SK-N-SH (cell line): ENCODE results near the gene ENTHD1. TPM values are rescaled to one million over a fixed set of nuclear protein-coding genes. Genes with fewer than 3 reads are reported as not detected.

Source experiments
- CTCF ChIA-PET: fragments of 300-600, 350-600 bp; formaldehyde crosslinking; extraction: SDS; loops from one replicate; lab custom pipeline; 2021; lab: Yijun Ruan, JAX
- POLR2A ChIA-PET: fragments of 350-600 bp; sonication (Branson Sonifier 250); formaldehyde crosslinking; extraction: SDS; loops from one replicate; lab custom pipeline; 2020; ENCODE audit warnings: antibody characterized with exemption, inconsistent platforms; lab: Yijun Ruan, JAX
- DNase-seq: peaks from one replicate; pipeline ENCODE4 v3.0.0; 2012
- H2AFZ ChIP-seq: fragments of 200-600 bp; sonication (generic); 2 replicates; pipeline ENCODE4 v1.8.1; 2016; ENCODE audit warnings: antibody characterized with exemption, mild to moderate bottlenecking, low read depth
- H3F3A ChIP-seq: fragments of 200-600 bp; sonication (generic); replicated peaks from 2 replicates; pipeline ENCODE3; 2016; ENCODE audit warnings: antibody characterized with exemption, mild to moderate bottlenecking; ENCODE audit not compliant: insufficient read depth
- H3K27ac ChIP-seq, 2 experiments: fragments of 200-500 bp in 1 of 2; fragments of 200-600 bp in 1 of 2; sonication (Bioruptor generic) in 1 of 2; sonication (generic), shearing (Covaris generic) in 1 of 2; 2 replicates each; pipeline versions ENCODE4 v1.5.1 to v1.6.1; 2014 to 2016; ENCODE audit warnings: low read depth in 2 of 2, inconsistent platforms in 1 of 2, low read length in 1 of 2, mild to moderate bottlenecking in 1 of 2, mixed read lengths in 1 of 2
- H3K27me3 ChIP-seq: fragments of 200-600 bp; sonication (generic), shearing (Covaris generic); 2 replicates; pipeline ENCODE4 v1.6.1; 2016; ENCODE audit warnings: mixed run types; ENCODE audit not compliant: insufficient read depth
- H3K36me3 ChIP-seq, 2 experiments: fragments of 200-500 bp in 1 of 2; fragments of 200-600 bp in 1 of 2; sonication (Bioruptor generic) in 1 of 2; sonication (generic) in 1 of 2; replicated peaks in 1 of 2; 2 replicates each; pipeline versions ENCODE3 to v1.5.1; 2014 to 2016; ENCODE audit warnings: low read length in 1 of 2, mild to moderate bottlenecking in 1 of 2; ENCODE audit not compliant: insufficient read depth in 2 of 2, control insufficient read depth in 1 of 2
- H3K4me1 ChIP-seq, 2 experiments: fragments of 200-500 bp in 1 of 2; fragments of 200-600 bp in 1 of 2; sonication (Bioruptor generic) in 1 of 2; sonication (generic), shearing (Covaris generic) in 1 of 2; 2 replicates each; pipeline versions ENCODE4 v1.5.1 to v1.6.1; 2014 to 2016; ENCODE audit warnings: low read depth in 1 of 2, low read length in 1 of 2, mixed run types in 1 of 2; ENCODE audit not compliant: insufficient read depth in 2 of 2, control insufficient read depth in 1 of 2
- H3K4me2 ChIP-seq: fragments of 200-600 bp; sonication (generic), shearing (Covaris generic); 2 replicates; pipeline ENCODE4 v1.6.1; 2017; ENCODE audit warnings: mixed run types
- H3K4me3 ChIP-seq, 2 experiments: fragments of 200-500 bp in 1 of 2; fragments of 200-600 bp in 1 of 2; sonication (Bioruptor generic) in 1 of 2; sonication (generic), shearing (Covaris generic) in 1 of 2; 2 replicates each; pipeline versions ENCODE4 v1.5.1 to v1.8.1; 2014 to 2016; ENCODE audit warnings: low read depth in 2 of 2, inconsistent platforms in 1 of 2, low read length in 1 of 2, mild to moderate bottlenecking in 1 of 2, mixed read lengths in 1 of 2, moderate library complexity in 1 of 2
- H3K79me2 ChIP-seq: fragments of 200-600 bp; sonication (generic); 2 replicates; pipeline ENCODE4 v1.8.1; 2017; ENCODE audit warnings: mild to moderate bottlenecking; ENCODE audit not compliant: insufficient read depth
- H3K9ac ChIP-seq: fragments of 200-600 bp; sonication (generic); 2 replicates; pipeline ENCODE4 v1.6.1; 2017; ENCODE audit warnings: mixed run types
- H3K9me2 ChIP-seq: fragments of 200-600 bp; sonication (generic); 2 replicates; pipeline ENCODE4 v1.6.1; 2017; ENCODE audit warnings: mixed run types
- H3K9me3 ChIP-seq: fragments of 200-600 bp; sonication (generic); 2 replicates; pipeline ENCODE4 v1.6.1; 2017; ENCODE audit warnings: mixed run types, mild to moderate bottlenecking, moderate library complexity
- H4K20me1 ChIP-seq: fragments of 200-600 bp; sonication (generic); 2 replicates; pipeline ENCODE4 v1.6.1; 2017; ENCODE audit warnings: mild to moderate bottlenecking, mixed run types; ENCODE audit not compliant: insufficient read depth
- CHD2 ChIP-seq: fragments of 150-350 bp; IDR thresholded peaks from 2 replicates; pipeline ENCODE4 v1.6.1; 2018; ENCODE audit warnings: low read length; ENCODE audit not compliant: partially characterized antibody
- FOXM1 ChIP-seq: IDR thresholded peaks from 2 replicates; pipeline ENCODE4 v1.4.0; 2012; ENCODE audit warnings: low read depth, mild to moderate bottlenecking
- JUND ChIP-seq: IDR thresholded peaks from 2 replicates; pipeline ENCODE4 v1.4.0; 2012
- MAX ChIP-seq: IDR thresholded peaks from 2 replicates; pipeline ENCODE4 v1.4.0; 2012; ENCODE audit warnings: low read depth
- POLR2AphosphoS5 ChIP-seq: IDR thresholded peaks from 2 replicates; pipeline ENCODE4 v1.6.1; 2012; ENCODE audit warnings: low read depth, low read length
- RAD21 ChIP-seq: IDR thresholded peaks from 2 replicates; pipeline ENCODE4 v1.6.1; 2012; ENCODE audit warnings: mild to moderate bottlenecking, low read length
- SIN3A ChIP-seq: IDR thresholded peaks from 2 replicates; pipeline ENCODE4 v1.6.1; 2012; ENCODE audit warnings: low read depth, mild to moderate bottlenecking, low read length, moderate library complexity, borderline replicate concordance
- TAF1 ChIP-seq: IDR thresholded peaks from 2 replicates; pipeline ENCODE4 v1.6.1; 2012; ENCODE audit warnings: low read depth, mild to moderate bottlenecking, low read length, moderate library complexity, borderline replicate concordance
- WGBS: methylation state at CpG from one replicate; pipeline ENCODE4 v1.1.6; 2017; ENCODE audit warnings: low lambda C conversion rate; 5-methylcytosine and 5-hydroxymethylcytosine counted together
- polyA plus RNA-seq, 3 experiments: library from polyadenylated mRNA; depleted of rRNA; stranded (reverse); fragments of >200 nt; gene quantifications; 2 replicates each; pipeline ENCODE4 v1.2.3, GENCODE V29; 2012
- TF ChIP-seq, protein P1 (sequence below): IDR thresholded peaks from 2 replicates; pipeline ENCODE4 v1.4.0; 2012; ENCODE audit warnings: low read depth, borderline replicate concordance
- TF ChIP-seq, protein P2 (sequence below): fragments of 150-350 bp; IDR thresholded peaks from 2 replicates; pipeline ENCODE4 v1.6.1; 2016; ENCODE audit warnings: mild to moderate bottlenecking, low read depth, low read length

The ENTHD1 gene
- polyA plus RNA-seq, 1 of the 3 experiments (the other 2 are of a cell fraction), result not detected

GRCh38 chr22:39773503-39773902 is 120.1 kb downstream of the ENTHD1 start:
- Histone ChIP-seq H2AFZ (no peak overlapping the region), H3K79me2 (no peaks in the 10 kb centered on the region), H4K20me1 (no peaks in the 10 kb centered on the region), H3K4me1 (no peaks in the 10 kb centered on the region), H3K36me3 (no peaks in the 10 kb centered on the region), H3K9me2 (no peaks in the 10 kb centered on the region), H3K27me3 (no peaks in the 10 kb centered on the region), H3F3A (no peaks in the 10 kb centered on the region), H3K4me3 (no peak overlapping the region), H3K9ac (no peak overlapping the region), H3K9me3 (no peaks in the 10 kb centered on the region), H3K4me2 (no peak overlapping the region), H3K27ac (no peak overlapping the region)
- TF ChIP-seq JUND (no peak), POLR2AphosphoS5 (no peak), FOXM1 (no peak)
- TF ChIP-seq, protein P1, sequence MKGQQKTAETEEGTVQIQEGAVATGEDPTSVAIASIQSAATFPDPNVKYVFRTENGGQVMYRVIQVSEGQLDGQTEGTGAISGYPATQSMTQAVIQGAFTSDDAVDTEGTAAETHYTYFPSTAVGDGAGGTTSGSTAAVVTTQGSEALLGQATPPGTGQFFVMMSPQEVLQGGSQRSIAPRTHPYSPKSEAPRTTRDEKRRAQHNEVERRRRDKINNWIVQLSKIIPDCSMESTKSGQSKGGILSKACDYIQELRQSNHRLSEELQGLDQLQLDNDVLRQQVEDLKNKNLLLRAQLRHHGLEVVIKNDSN, result no peak
- CTCF ChIA-PET, result no interaction called here
- POLR2A ChIA-PET, result no interaction called here
- DNase-seq, result no peak

DNA sequence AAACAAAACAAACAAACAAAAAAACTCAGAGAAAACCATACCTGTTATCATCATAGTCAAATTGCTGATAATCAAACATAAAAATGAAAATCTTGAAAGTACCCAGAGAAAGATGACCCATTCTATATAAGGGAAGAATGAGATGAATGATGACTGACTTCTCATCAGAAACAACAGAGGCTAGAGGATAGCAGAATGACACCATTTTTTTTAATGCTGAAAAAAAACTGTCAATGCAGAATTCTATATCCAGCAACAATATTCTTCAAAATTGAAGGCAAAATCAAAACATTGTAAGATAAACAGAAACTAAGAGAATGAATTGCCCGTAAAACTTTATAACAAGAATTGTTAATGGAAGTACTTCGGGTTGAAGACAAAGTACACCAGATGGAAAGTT is 122.1 kb downstream of the ENTHD1 start:
- Histone ChIP-seq H3K79me2 (no peaks in the 10 kb centered on the region), H3K4me3 (no peak overlapping the region), H4K20me1 (no peaks in the 10 kb centered on the region), H3K4me1 (no peaks in the 10 kb centered on the region), H3K9me2 (no peaks in the 10 kb centered on the region), H3K27me3 (no peaks in the 10 kb centered on the region), H3K4me2 (no peak overlapping the region), H3K36me3 (no peaks in the 10 kb centered on the region), H3K9ac (no peak overlapping the region)
- POLR2A ChIA-PET, result no interaction called here
- 63% methylated on average over 2 of the region's 2 CpGs for WGBS
- DNase-seq, result no peak
- CTCF ChIA-PET, result no interaction called here
- TF ChIP-seq, protein P2, sequence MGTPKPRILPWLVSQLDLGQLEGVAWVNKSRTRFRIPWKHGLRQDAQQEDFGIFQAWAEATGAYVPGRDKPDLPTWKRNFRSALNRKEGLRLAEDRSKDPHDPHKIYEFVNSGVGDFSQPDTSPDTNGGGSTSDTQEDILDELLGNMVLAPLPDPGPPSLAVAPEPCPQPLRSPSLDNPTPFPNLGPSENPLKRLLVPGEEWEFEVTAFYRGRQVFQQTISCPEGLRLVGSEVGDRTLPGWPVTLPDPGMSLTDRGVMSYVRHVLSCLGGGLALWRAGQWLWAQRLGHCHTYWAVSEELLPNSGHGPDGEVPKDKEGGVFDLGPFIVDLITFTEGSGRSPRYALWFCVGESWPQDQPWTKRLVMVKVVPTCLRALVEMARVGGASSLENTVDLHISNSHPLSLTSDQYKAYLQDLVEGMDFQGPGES, result no peak
- no peak for TF ChIP-seq TAF1
- TF ChIP-seq RAD21, result no peak
- no peak for TF ChIP-seq SIN3A
- TF ChIP-seq MAX, result no peak
- TF ChIP-seq, all 33 proteins: peak for 0
- H3K9me3 ChIP-seq, result no peaks in the 10 kb centered on the region
- no peaks in the 10 kb centered on the region for H3F3A ChIP-seq
- no peak overlapping the region for H3K27ac ChIP-seq
- no peak overlapping the region for H2AFZ ChIP-seq

- H2AFZ ChIP-seq, result no peak overlapping the region
- H3K27ac ChIP-seq, result no peak overlapping the region
- H3K4me2 ChIP-seq, result no peak overlapping the region
- WGBS, result 35% methylated on average over 2 of the region's 2 CpGs
- no peaks in the 10 kb centered on the region for H3K4me1 ChIP-seq
- ChIA-PET CTCF (interaction anchor here (1.6 kb wide), 1 partner anchor 223 kb away, joined by 3 read pairs; no protein-coding TSS in a partner anchor), POLR2A (no interaction called here)
- H3K79me2 ChIP-seq, result no peaks in the 10 kb centered on the region
- H3K9ac ChIP-seq, result no peak overlapping the region
- TF ChIP-seq CHD2, result no peak
- no peaks in the 10 kb centered on the region for H3K36me3 ChIP-seq
- H4K20me1 ChIP-seq, result no peaks in the 10 kb centered on the region
- H3K4me3 ChIP-seq, result no peak overlapping the region
- no peaks in the 10 kb centered on the region for H3F3A ChIP-seq
- no peaks in the 10 kb centered on the region for H3K27me3 ChIP-seq
- DNase-seq, result no peak
- H3K9me2 ChIP-seq, result no peaks in the 10 kb centered on the region
- H3K9me3 ChIP-seq, result no peaks in the 10 kb centered on the region
Measured at GRCh38 chr22:39765661-39766060, 127.9 kb downstream of the ENTHD1 start.
